Prostate gland (tissue), 2 donors: ENCODE data around the gene TRIO.

Experiments used
- CTCF ChIP-seq, 4 experiments: fragments of 200-600 bp in 2 of 4; fragments of 450-650 bp in 2 of 4; sonication (generic) in 2 of 4; IDR thresholded peaks; 1 replicate in 3 of 4; 2 replicates in 1 of 4; pipeline ENCODE4 v1.5.1; 2016 to 2019; ENCODE audit warnings: antibody characterized with exemption in 4 of 4, mild to moderate bottlenecking in 2 of 4, moderate library complexity in 2 of 4
- POLR2A ChIP-seq: fragments of 450-650 bp; IDR thresholded peaks from one replicate; pipeline ENCODE4 v1.6.1; 2016; ENCODE audit warnings: antibody characterized with exemption, mild to moderate bottlenecking
- POLR2AphosphoS5 ChIP-seq: sonication (generic); formaldehyde crosslinking; IDR thresholded peaks from one replicate; pipeline ENCODE4 v1.6.1; 2017; ENCODE audit warnings: antibody characterized with exemption

GRCh38 chr5:14460844-14461398, 317.8 kb downstream of the TRIO start:
- TF ChIP-seq CTCF (IDR thresholded peaks at IDR 0.05): no peak
- TF ChIP-seq POLR2A: no peak
- no peak for TF ChIP-seq POLR2AphosphoS5
